Measurements from ENCODE around the gene SUV39H1.

- TF ChIP-seq CTCF (IDR thresholded peaks at IDR 0.05) (no peak), RELA (CRISPR knock-in tag; IDR thresholded peaks at IDR 0.05; ENCODE audit: borderline replicate concordance) (no peak), ATF3 (CRISPR knock-in tag; conservative IDR thresholded peaks at IDR 0.05) (no peak)
- TF ChIP-seq, protein P1, sequence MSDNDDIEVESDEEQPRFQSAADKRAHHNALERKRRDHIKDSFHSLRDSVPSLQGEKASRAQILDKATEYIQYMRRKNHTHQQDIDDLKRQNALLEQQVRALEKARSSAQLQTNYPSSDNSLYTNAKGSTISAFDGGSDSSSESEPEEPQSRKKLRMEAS (CRISPR knock-in tag; IDR thresholded peaks at IDR 0.05), result no peak
These were observed 24.2 kb downstream of the SUV39H1 start for GRCh38 chrX:48720577-48721250.

Data from WTC11 (cell line).